ENCODE results near the gene SPATA6. TPM values are rescaled to one million over a fixed set of nuclear protein-coding genes. Genes with fewer than 3 reads are reported as not detected.
"Not testable (repeated sequence)": the region's sequence is repeated elsewhere in the genome, so short reads cannot be mapped to it uniquely, and the experiment has no call there.

Gene SPATA6
- total RNA-seq, 2 experiments from 2014 or later, result 0.85 to 0.92 TPM

DNA sequence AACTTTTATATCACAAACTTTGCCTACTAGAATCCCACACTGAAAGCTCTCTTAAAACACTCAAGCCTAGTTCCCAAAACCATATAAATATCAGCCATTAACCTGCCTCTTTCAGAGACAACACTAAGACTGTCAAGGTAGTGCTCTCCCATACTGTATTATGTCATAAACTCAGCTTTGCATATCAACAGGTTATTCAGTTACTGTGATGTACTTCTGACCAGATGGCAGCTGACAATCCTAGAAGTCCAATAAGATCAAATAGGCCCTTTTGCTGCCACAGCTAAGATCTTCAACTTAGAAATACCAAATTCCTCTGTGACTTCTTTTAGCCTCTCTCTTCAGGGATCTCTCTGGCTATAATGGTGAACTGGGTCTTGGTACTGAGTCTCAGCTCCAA lies 97.2 kb downstream of the SPATA6 start:
- CTCF ChIA-PET, result no interaction called here
- DNase-seq, result no peak
- H3K4me1 Mint-ChIP-seq, result no peaks in the 10 kb centered on the region
- POLR2A ChIA-PET, result no interaction called here
- H3K27me3 Mint-ChIP-seq, result no peaks in the 10 kb centered on the region
- H3K4me3 Mint-ChIP-seq, result no peak overlapping the region
- no peak overlapping the region for H3K27ac Mint-ChIP-seq
- no peaks in the 10 kb centered on the region for H3K36me3 Mint-ChIP-seq (ENCODE audit: low read depth)
- peaks cover 11% of the 10 kb centered on the region for H3K9me3 Mint-ChIP-seq

DNA sequence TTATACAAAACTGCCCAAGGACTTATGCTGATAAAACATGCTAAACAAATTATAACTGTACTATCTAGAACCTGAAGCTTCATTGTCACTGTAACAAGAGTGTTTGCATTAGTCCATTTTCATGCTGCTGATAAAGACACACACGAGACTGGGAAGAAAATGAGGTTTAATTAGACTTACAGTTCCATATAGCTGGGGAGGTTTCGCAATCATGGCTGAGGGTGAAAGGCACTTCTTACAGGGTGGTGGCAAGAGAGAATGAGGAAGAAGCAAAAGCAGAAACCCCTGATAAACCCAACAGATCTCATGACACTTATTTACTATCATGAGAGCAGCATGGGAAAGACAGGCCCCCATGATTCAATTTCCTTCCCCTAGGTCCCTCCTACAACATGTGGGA lies 100.4 kb downstream of the SPATA6 start:
- Mint-ChIP-seq H3K27me3 (no peaks in the 10 kb centered on the region), H3K4me1 (no peaks in the 10 kb centered on the region), H3K4me3 (no peak overlapping the region), H3K9me3 (peaks cover 11% of the 10 kb centered on the region), H3K36me3 (ENCODE audit: low read depth) (no peaks in the 10 kb centered on the region), H3K27ac (no peak overlapping the region)
- CTCF ChIA-PET, result no interaction called here
- POLR2A ChIA-PET, result no interaction called here
- no peak for DNase-seq

DNA sequence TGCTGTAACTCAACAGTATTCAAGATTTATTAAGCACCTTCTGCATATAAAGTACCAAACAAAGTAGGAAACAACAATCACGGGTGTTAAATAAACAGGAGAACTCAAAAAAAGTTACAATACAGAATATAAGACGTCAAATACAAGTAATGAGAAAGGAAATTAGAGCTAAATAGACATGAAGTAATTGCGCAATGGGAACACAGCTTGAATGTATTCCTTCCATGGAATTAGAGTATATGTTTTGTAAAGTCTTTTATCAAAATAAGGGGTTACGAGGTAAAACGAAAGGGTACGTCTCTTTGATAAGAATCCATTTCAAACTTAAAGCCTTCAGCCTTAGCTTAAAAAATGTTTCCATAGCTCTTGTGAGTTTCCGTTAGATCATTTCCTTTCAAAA lies 109.1 kb downstream of the SPATA6 start:
- ChIA-PET POLR2A (no interaction called here), CTCF (no interaction called here)
- no peak for DNase-seq
- Mint-ChIP-seq H3K4me3 (no peak overlapping the region), H3K4me1 (no peaks in the 10 kb centered on the region), H3K36me3 (ENCODE audit: low read depth) (no peaks in the 10 kb centered on the region), H3K9me3 (peaks cover 2% of the 10 kb centered on the region), H3K27ac (no peak overlapping the region), H3K27me3 (no peaks in the 10 kb centered on the region)

DNA sequence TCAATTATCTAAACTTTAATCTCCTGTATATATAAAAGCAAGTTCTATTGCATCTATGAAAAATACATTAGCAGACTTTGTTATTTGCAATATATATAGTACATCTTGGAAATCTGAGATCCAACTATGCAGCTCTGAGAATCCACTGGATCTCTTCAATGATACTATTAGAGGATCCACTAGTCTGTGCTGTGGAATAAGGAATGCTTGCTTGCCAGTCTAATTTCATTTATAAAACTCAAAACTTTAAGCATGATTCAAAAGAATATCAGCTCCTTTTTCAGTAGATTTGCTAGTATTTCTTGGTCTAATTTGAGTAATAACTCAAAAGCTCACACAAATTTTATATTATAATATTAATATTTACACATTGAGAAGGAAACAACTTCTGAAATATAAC lies 115.1 kb downstream of the SPATA6 start:
- no peaks in the 10 kb centered on the region for H3K4me1 Mint-ChIP-seq
- H3K4me3 Mint-ChIP-seq, result no peak overlapping the region
- no peaks in the 10 kb centered on the region for H3K36me3 Mint-ChIP-seq (ENCODE audit: low read depth)
- no peaks in the 10 kb centered on the region for H3K27me3 Mint-ChIP-seq
- ChIA-PET POLR2A (no interaction called here), CTCF (no interaction called here)
- no peak overlapping the region for H3K27ac Mint-ChIP-seq
- DNase-seq, result no peak
- no peaks in the 10 kb centered on the region for H3K9me3 Mint-ChIP-seq

DNA sequence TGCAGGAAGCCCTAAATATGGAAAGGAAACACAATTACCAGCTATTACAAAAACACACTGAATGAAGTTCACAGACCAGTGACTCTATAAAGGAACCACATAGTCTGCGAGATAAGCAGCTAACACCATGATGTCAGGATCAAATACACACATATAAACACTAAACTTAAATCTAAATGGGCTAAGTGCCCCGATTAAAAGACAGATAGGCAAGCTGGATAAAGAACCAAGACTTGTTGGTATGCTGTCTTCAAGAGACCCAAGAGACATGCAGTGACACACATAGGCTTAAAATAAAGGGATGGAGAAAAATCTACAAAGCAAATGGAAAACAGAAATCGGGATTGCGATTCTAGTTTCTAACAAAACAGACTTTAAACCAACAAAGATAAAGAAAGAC lies 127.6 kb downstream of the SPATA6 start:
- Mint-ChIP-seq H3K27me3 (no peaks in the 10 kb centered on the region), H3K4me3 (no peak overlapping the region), H3K9me3 (peaks cover 4% of the 10 kb centered on the region), H3K27ac (no peak overlapping the region), H3K36me3 (ENCODE audit: low read depth) (no peaks in the 10 kb centered on the region), H3K4me1 (no peaks in the 10 kb centered on the region)
- no peak for DNase-seq
- POLR2A ChIA-PET, result no interaction called here
- CTCF ChIA-PET, result no interaction called here

- CTCF ChIA-PET, result no interaction called here
- H3K36me3 Mint-ChIP-seq (ENCODE audit: low read depth), result no peaks in the 10 kb centered on the region
Observed at GRCh38 chr1:48341221-48341620, 130.8 kb downstream of the SPATA6 start.

GRCh38 chr1:48338257-48338656 lies 133.7 kb downstream of the SPATA6 start:
- H3K4me3 Mint-ChIP-seq, result no peak overlapping the region
- H3K27me3 Mint-ChIP-seq, result no peaks in the 10 kb centered on the region
- no peaks in the 10 kb centered on the region for H3K4me1 Mint-ChIP-seq
- no peak for DNase-seq
- no peaks in the 10 kb centered on the region for H3K9me3 Mint-ChIP-seq
- CTCF ChIA-PET, result no interaction called here
- H3K27ac Mint-ChIP-seq, result no peak overlapping the region
- H3K36me3 Mint-ChIP-seq (ENCODE audit: low read depth), result no peaks in the 10 kb centered on the region
- POLR2A ChIA-PET, result no interaction called here

More at GRCh38 chr1:48341221-48341620, 130.8 kb downstream of the SPATA6 start:
- Mint-ChIP-seq H3K27me3 (no peaks in the 10 kb centered on the region), H3K4me3 (no peak overlapping the region), H3K27ac (no peak overlapping the region), H3K9me3 (peaks cover 4% of the 10 kb centered on the region), H3K4me1 (no peaks in the 10 kb centered on the region)
- DNase-seq, result no peak
- POLR2A ChIA-PET, result no interaction called here

GRCh38 chr1:48333316-48333715 lies 138.7 kb downstream of the SPATA6 start:
- Mint-ChIP-seq H3K36me3 (ENCODE audit: low read depth) (peaks cover 2% of the 10 kb centered on the region), H3K27me3 (no peaks in the 10 kb centered on the region), H3K4me1 (no peaks in the 10 kb centered on the region), H3K4me3 (no peak overlapping the region), H3K9me3 (peaks cover 22% of the 10 kb centered on the region), H3K27ac (no peak overlapping the region)
- CTCF ChIA-PET, result no interaction called here
- POLR2A ChIA-PET, result no interaction called here
- no peak for DNase-seq

DNA sequence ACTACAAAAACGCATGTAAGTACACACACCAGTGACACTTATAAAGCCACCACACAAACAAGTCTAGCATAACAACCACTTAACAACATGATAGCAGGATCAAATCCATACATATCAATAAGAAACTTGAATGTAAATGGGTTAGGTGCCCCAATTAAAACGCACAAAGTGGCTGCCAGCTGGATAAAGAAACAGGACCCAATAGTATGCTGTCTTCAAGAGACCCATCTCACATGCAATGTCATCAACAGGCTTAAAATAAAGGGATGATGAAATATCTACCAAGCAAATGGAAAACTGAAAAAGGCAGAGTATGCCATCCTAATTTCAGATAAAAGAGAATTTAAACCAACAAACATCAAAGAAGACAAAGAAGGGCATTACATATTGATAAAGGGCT lies 139.9 kb downstream of the SPATA6 start:
- Mint-ChIP-seq H3K4me1 (no peaks in the 10 kb centered on the region), H3K27ac (no peak overlapping the region), H3K27me3 (no peaks in the 10 kb centered on the region), H3K36me3 (ENCODE audit: low read depth) (peaks cover 2% of the 10 kb centered on the region), H3K4me3 (no peak overlapping the region), H3K9me3 (peaks cover 22% of the 10 kb centered on the region)
- no peak for DNase-seq
- ChIA-PET POLR2A (no interaction called here), CTCF (no interaction called here)

DNA sequence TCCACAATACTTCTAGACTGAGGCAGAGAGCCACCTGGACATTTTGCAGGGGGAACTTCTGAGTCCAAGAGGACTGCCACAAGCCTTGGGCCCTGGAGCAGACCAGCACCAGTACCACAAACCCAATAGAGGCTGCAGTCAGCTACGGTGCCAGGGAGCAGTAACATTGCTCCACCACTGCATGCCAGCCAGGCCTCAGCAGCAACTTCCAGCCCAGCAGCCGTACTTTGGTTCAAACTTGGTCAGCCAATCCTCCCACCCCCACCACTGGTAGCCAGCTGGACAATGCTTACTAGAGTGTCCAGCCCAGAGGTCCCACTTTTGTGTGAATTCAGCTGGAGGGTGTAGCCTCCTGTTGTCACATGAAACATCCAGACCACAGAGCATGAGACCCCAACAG lies 142.1 kb downstream of the SPATA6 start:
- no peak for DNase-seq
- peaks cover 31% of the 10 kb centered on the region for H3K9me3 Mint-ChIP-seq
- no peak overlapping the region for H3K4me3 Mint-ChIP-seq

DNA sequence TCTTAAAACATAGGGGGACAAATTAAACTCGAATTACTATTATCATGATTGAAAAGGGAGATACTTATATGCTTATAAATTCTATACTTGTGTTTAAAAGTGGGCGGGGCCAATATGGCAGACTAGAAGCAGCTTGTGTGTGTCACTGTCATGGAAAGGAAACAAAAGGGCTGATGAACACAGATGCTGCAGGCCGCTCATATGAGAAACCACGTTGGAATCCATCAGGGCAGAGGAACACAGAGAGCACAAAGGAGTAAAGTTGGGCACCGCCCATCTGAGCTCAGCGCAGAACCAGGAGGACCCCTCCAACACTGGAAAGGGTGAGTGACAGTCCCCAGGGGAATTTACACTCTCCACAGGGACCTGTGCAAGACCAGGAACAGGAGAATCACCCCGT lies 142.5 kb downstream of the SPATA6 start:
- ChIA-PET CTCF (no interaction called here), POLR2A (no interaction called here)
- Mint-ChIP-seq H3K27ac (no peak overlapping the region), H3K36me3 (ENCODE audit: low read depth) (peaks cover 2% of the 10 kb centered on the region), H3K4me3 (no peak overlapping the region), H3K4me1 (no peaks in the 10 kb centered on the region), H3K27me3 (no peaks in the 10 kb centered on the region), H3K9me3 (peaks cover 31% of the 10 kb centered on the region)
- no peak for DNase-seq

More for the DNA sequence above, 142.1 kb downstream of the SPATA6 start:
- no peaks in the 10 kb centered on the region for H3K4me1 Mint-ChIP-seq
- peaks cover 2% of the 10 kb centered on the region for H3K36me3 Mint-ChIP-seq (ENCODE audit: low read depth)
- POLR2A ChIA-PET, result no interaction called here
- H3K27ac Mint-ChIP-seq, result no peak overlapping the region
- H3K27me3 Mint-ChIP-seq, result no peaks in the 10 kb centered on the region
- CTCF ChIA-PET, result no interaction called here

GRCh38 chr1:48311829-48312228 lies 160.2 kb downstream of the SPATA6 start:
- H3K27ac Mint-ChIP-seq; CTCF ChIA-PET; POLR2A ChIA-PET; H3K4me1 Mint-ChIP-seq; H3K4me3 Mint-ChIP-seq; H3K27me3 Mint-ChIP-seq; DNase-seq; H3K36me3 Mint-ChIP-seq (ENCODE audit: low read depth): not testable (repeated sequence)
- H3K9me3 Mint-ChIP-seq, result peaks cover 12% of the 10 kb centered on the region

DNA sequence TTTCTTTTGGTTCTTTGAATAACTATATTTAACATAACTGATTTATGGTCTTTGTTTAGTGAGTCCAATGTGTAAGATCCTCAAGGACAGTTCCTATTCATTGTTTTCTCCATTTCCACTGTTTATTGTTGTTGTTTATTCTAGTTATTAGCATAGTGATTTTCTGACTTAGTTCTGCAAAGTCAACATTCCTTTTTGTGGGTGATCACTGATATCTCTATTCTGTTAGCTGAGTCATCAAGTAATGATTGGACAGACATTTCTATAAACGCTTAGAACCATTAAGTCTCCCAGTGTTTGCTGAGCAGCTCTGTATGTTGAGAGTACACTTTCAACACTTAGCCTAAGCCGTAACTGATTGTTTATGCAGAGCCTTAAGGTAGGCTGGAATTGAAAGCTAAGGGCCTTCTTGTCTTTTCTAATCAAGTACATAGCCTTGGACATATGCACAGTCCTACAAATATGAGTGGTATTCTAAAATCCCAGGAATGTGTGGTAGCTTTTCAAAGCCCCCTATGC lies 162.4 kb downstream of the SPATA6 start:
- no peak overlapping the region for H3K27ac Mint-ChIP-seq
- ChIA-PET CTCF (no interaction called here), POLR2A (no interaction called here)
- H3K27me3 Mint-ChIP-seq, result no peaks in the 10 kb centered on the region
- no peak overlapping the region for H3K4me3 Mint-ChIP-seq
- H3K36me3 Mint-ChIP-seq (ENCODE audit: low read depth), result no peaks in the 10 kb centered on the region
- H3K4me1 Mint-ChIP-seq, result no peaks in the 10 kb centered on the region
- peaks cover 12% of the 10 kb centered on the region for H3K9me3 Mint-ChIP-seq
- DNase-seq, result no peak

DNA sequence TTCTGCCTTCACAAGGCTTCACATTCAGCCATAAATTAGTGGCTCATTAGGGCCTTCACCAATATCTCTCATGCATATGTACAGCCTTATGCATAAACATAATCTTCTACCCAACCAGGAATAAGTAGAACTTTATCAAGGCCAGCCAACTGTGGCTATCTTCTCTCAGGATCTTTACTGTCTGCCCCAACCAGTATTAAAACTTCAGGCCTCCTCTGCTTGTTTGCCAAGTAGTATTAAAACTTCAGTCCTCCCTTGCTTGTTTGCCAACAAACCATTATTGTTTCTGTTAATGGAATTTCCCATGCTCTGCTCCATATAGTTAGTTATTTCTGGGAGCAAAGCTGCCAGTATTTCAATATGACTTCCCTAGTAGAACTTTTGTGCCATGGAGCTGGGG lies 169.4 kb downstream of the SPATA6 start:
- Mint-ChIP-seq H3K4me3 (no peak overlapping the region), H3K4me1 (no peaks in the 10 kb centered on the region), H3K36me3 (ENCODE audit: low read depth) (no peaks in the 10 kb centered on the region), H3K27ac (no peak overlapping the region), H3K9me3 (peaks cover 2% of the 10 kb centered on the region), H3K27me3 (no peaks in the 10 kb centered on the region)
- CTCF ChIA-PET, result no interaction called here
- POLR2A ChIA-PET, result no interaction called here
- DNase-seq, result no peak

DNA sequence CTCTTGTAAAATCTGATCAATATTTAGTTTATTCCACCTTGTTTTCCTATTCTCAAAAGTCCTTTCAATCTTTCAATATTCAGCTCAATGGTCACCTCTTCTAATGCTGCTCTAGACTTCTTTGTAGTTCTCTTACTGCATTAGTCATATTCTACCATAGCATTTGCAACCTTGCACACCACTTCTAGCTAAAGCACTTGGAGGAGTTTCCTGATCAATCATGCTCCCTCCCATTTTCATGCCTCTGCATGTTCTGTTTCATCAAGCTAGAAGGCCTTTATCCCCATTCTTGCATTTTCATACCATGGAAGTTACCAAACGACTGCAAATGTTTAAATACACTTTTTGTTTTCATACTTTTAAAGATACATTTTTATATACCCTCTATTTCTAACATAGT lies 177.3 kb downstream of the SPATA6 start:
- no peak overlapping the region for H3K27ac Mint-ChIP-seq
- H3K27me3 Mint-ChIP-seq, result no peaks in the 10 kb centered on the region
- no peaks in the 10 kb centered on the region for H3K9me3 Mint-ChIP-seq
- ChIA-PET CTCF (no interaction called here), POLR2A (no interaction called here)
- no peak overlapping the region for H3K4me3 Mint-ChIP-seq
- no peaks in the 10 kb centered on the region for H3K36me3 Mint-ChIP-seq (ENCODE audit: low read depth)
- H3K4me1 Mint-ChIP-seq, result no peaks in the 10 kb centered on the region
- DNase-seq, result no peak
